Activated CD4-positive, alpha-beta T cell treated with anti-CD3 and anti-CD28 coated beads, Interleukin-2, Interleukin-4, amounts not matched to agents 100 ng/mL and 50 ng/mL, durations not matched to agents 16 hours and 8 hours (primary cell): ENCODE results near the gene TM4SF20.
"Not testable (repeated sequence)": the region's sequence is repeated elsewhere in the genome, so short reads cannot be mapped to it uniquely, and the experiment has no call there.

Experiments
- DNase-seq: peaks from one replicate; pipeline ENCODE4 v3.0.0-alpha.2; 2020; ENCODE audit warnings: low spot score

Gene TM4SF20

GRCh38 chr2:227366769-227367426 is 12.2 kb downstream of the TM4SF20 start:
- no peak for DNase-seq

- no peak for DNase-seq
Measured at GRCh38 chr2:227365833-227366232, 13.3 kb downstream of the TM4SF20 start.

GRCh38 chr2:227364585-227365263 is 14.4 kb downstream of the TM4SF20 start:
- DNase-seq = not testable (repeated sequence)

GRCh38 chr2:227363756-227364155 is 15.3 kb downstream of the TM4SF20 start:
- no peak for DNase-seq

- no peak for DNase-seq
Measured at GRCh38 chr2:227360351-227360750, 18.8 kb downstream of the TM4SF20 start.

- DNase-seq = no peak
Measured at GRCh38 chr2:227351639-227352038, 27.5 kb downstream of the TM4SF20 start.

GRCh38 chr2:227349989-227350612 is 29.0 kb downstream of the TM4SF20 start:
- DNase-seq = no peak

GRCh38 chr2:227348324-227348723 is 30.8 kb downstream of the TM4SF20 start:
- DNase-seq = no peak

GRCh38 chr2:227347117-227347516 is 32.0 kb downstream of the TM4SF20 start:
- no peak for DNase-seq

GRCh38 chr2:227344231-227344630 is 34.9 kb downstream of the TM4SF20 start:
- no peak for DNase-seq

GRCh38 chr2:227341553-227341952 is 37.6 kb downstream of the TM4SF20 start:
- DNase-seq = no peak

GRCh38 chr2:227340106-227340505 is 39.0 kb downstream of the TM4SF20 start:
- DNase-seq = no peak

- no peak for DNase-seq
Measured at GRCh38 chr2:227339098-227339599, 40.0 kb downstream of the TM4SF20 start.

- DNase-seq = no peak
Measured at GRCh38 chr2:227337442-227337841, 41.7 kb downstream of the TM4SF20 start.

- peak; percentile 55 for DNase-seq
Measured at GRCh38 chr2:227335713-227336112, 43.4 kb downstream of the TM4SF20 start.

- DNase-seq = no peak
Measured at GRCh38 chr2:227326783-227327182, 52.3 kb downstream of the TM4SF20 start.

GRCh38 chr2:227325839-227326195 is 53.3 kb downstream of the TM4SF20 start:
- no peak for DNase-seq

GRCh38 chr2:227324995-227325838 is 53.9 kb downstream of the TM4SF20 start, which contains the start of gene MFF:
Gene MFF (plus strand): TSS chr2:227325251. CDS start chr2:227330666, 5,415 bp downstream.
- peak; percentile 94 for DNase-seq

- no peak for DNase-seq
Measured at GRCh38 chr2:227324642-227324994, 54.5 kb downstream of the TM4SF20 start.

- DNase-seq = no peak
Measured at GRCh38 chr2:227323818-227324217, 55.3 kb downstream of the TM4SF20 start.

- no peak for DNase-seq
Measured at GRCh38 chr2:227322530-227323205, 56.4 kb downstream of the TM4SF20 start.
